ENCODE data around the gene DMRT3. TPM values are rescaled to one million over a fixed set of nuclear protein-coding genes. Genes with fewer than 3 reads are reported as not detected.

DMRT3 gene
- total and polyA plus RNA-seq, 2 donors from 2014 or later: not detected

DNA sequence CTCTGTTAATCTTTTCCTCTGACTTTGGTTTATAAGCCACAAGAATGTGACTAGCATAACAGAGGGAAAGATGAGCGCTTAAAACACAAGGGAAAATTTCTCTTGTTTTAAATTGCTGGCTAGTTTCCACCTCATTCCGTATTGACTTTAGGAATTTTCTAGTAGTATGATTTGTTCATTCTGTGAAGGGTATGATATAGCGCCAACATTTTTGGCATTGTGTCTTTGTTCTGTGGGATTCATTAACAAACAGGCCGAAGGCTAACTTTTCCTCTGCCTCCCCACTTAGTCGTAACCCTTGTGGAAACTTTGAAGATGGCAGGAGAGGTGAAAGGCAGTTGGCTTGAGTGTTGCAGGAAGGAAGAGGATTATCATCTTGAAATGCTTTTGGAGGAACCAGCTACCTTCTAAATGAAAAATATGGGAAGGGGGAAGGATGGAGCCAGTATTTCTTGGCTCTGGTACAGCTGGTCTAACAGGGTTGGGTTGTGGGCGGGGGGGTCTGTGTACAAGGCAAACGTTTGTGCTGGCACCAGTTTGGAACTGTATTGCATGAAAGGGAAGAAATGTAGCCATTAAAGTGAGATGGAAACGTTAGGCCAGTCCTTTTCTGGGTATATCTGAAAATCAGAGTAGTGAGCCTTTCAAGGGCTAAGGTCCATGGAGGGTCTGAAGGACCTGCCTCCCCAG lies 52.2 kb downstream of the DMRT3 start:
- intact Hi-C loops (cut with DNase I): no loop called here
- H3K36me3 ChIP-seq (ENCODE audit: control insufficient read depth in 2 of 3, insufficient read depth in 3 of 3, low read length in 3 of 3): no peaks in the 10 kb centered on the region
- H3K9ac ChIP-seq (ENCODE audit: low read length in 3 of 3): no peak overlapping the region
- H3K4me3 ChIP-seq (ENCODE audit: low read length in 3 of 3): no peak overlapping the region
- DNase-seq: no peak
- H3K27ac ChIP-seq (ENCODE audit: low read depth in 2 of 2, low read length in 2 of 2): no peak overlapping the region
- H3K9me3 ChIP-seq (ENCODE audit: control insufficient read depth in 2 of 3, insufficient read depth in 1 of 3, low read length in 3 of 3): no peaks in the 10 kb centered on the region
- no peaks in the 10 kb centered on the region for H3K4me1 ChIP-seq (ENCODE audit: control insufficient read depth in 2 of 3, insufficient read depth in 2 of 3, low read depth in 1 of 3, low read length in 3 of 3)
- peaks cover 20% of the 10 kb centered on the region for H3K27me3 ChIP-seq (ENCODE audit: control insufficient read depth, insufficient read depth, low read length)
- TF ChIP-seq, protein P1, sequence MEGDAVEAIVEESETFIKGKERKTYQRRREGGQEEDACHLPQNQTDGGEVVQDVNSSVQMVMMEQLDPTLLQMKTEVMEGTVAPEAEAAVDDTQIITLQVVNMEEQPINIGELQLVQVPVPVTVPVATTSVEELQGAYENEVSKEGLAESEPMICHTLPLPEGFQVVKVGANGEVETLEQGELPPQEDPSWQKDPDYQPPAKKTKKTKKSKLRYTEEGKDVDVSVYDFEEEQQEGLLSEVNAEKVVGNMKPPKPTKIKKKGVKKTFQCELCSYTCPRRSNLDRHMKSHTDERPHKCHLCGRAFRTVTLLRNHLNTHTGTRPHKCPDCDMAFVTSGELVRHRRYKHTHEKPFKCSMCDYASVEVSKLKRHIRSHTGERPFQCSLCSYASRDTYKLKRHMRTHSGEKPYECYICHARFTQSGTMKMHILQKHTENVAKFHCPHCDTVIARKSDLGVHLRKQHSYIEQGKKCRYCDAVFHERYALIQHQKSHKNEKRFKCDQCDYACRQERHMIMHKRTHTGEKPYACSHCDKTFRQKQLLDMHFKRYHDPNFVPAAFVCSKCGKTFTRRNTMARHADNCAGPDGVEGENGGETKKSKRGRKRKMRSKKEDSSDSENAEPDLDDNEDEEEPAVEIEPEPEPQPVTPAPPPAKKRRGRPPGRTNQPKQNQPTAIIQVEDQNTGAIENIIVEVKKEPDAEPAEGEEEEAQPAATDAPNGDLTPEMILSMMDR (IDR thresholded peaks at IDR 0.05; ENCODE audit: borderline replicate concordance, extremely low read depth, insufficient read depth): no peak
- no peak for FAIRE-seq

DNA sequence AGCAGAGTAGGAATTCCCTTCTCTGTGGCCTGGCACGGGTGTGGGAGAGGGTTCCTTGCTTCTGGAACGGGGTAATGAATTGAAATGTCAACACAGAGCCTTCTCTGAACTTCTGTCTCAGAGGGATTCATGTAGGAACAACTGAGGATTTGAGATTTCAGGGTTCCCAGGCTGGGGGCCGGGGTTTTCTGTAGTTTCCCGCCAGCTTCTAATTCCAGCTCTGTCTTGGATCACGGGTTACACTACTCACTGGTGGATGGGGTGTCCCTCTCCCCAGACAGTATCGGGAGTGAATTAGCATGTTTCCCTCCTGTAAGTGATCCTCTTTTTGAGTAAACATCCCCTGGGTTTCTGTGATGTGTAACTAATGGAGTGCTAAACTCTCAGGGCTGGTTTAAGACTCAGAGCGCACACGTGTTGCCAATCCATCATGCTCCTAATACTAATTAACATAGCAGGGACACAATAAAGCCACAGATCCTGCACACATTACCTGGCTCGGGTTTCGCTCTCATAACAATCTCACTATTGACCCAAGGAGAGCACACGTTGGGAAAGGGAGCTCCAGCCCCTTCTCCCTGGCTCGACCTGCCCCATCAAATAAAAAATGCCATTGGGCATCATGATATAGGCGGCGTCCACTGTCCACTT lies 55.6 kb downstream of the DMRT3 start:
- intact Hi-C loops (cut with DNase I): no loop called here
- no peak overlapping the region for H3K4me3 ChIP-seq (ENCODE audit: low read length in 3 of 3)
- peak in 4 of 5 donors; percentile 76 to 95 (median 88) for DNase-seq
- TF ChIP-seq, protein P1 (IDR thresholded peaks at IDR 0.05; ENCODE audit: borderline replicate concordance, extremely low read depth, insufficient read depth): no peak
- no peaks in the 10 kb centered on the region for H3K9me3 ChIP-seq (ENCODE audit: control insufficient read depth in 2 of 3, insufficient read depth in 1 of 3, low read length in 3 of 3)
- no peak overlapping the region for H3K27ac ChIP-seq (ENCODE audit: low read depth in 2 of 2, low read length in 2 of 2)
- no peak overlapping the region for H3K9ac ChIP-seq (ENCODE audit: low read length in 3 of 3)
- peaks cover 34% of the 10 kb centered on the region for H3K27me3 ChIP-seq (ENCODE audit: control insufficient read depth, insufficient read depth, low read length)
- FAIRE-seq: no peak
- no peaks in the 10 kb centered on the region for H3K36me3 ChIP-seq (ENCODE audit: control insufficient read depth in 2 of 3, insufficient read depth in 3 of 3, low read length in 3 of 3)
- no peaks in the 10 kb centered on the region for H3K4me1 ChIP-seq (ENCODE audit: control insufficient read depth in 2 of 3, insufficient read depth in 2 of 3, low read depth in 1 of 3, low read length in 3 of 3)

DNA sequence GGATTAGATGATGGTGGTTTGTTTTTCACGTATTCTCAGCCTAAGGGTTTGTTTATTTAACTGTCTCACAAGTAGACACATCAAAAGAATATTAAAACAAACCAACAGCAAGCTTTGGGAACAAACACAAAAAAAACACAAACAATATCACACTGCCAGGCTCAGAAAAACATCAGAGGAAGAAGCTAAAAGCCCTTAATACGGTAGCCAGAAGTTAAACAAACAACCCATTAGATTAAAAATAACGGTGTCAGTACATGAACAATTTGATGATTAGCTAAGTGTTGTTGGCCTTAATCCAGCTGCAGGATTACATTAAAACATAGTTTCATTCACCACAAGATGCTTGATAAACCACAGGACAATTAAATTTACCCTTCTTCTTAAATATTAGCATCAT lies 57.8 kb downstream of the DMRT3 start:
- Histone ChIP-seq H3K27me3 (ENCODE audit: control insufficient read depth, insufficient read depth, low read length) (peaks cover 51% of the 10 kb centered on the region), H3K27ac (ENCODE audit: low read depth in 2 of 2, low read length in 2 of 2) (no peak overlapping the region), H3K9me3 (ENCODE audit: control insufficient read depth in 2 of 3, insufficient read depth in 1 of 3, low read length in 3 of 3) (no peaks in the 10 kb centered on the region), H3K4me1 (ENCODE audit: control insufficient read depth in 2 of 3, insufficient read depth in 2 of 3, low read depth in 1 of 3, low read length in 3 of 3) (no peaks in the 10 kb centered on the region), H3K36me3 (ENCODE audit: control insufficient read depth in 2 of 3, insufficient read depth in 3 of 3, low read length in 3 of 3) (no peaks in the 10 kb centered on the region), H3K9ac (ENCODE audit: low read length in 3 of 3) (no peak overlapping the region), H3K4me3 (ENCODE audit: low read length in 3 of 3) (no peak overlapping the region)
- DNase-seq: no peak
- no peak for FAIRE-seq
- intact Hi-C loops (cut with DNase I): no loop called here
- TF ChIP-seq, protein P1 (IDR thresholded peaks at IDR 0.05; ENCODE audit: borderline replicate concordance, extremely low read depth, insufficient read depth): no peak

Data from kidney (tissue), 14 donors.